NCI-H187 (cell line): ENCODE data around the gene KCNIP1.

Source experiments
- DNase-seq, 2 experiments: peaks; one replicate each; lab custom pipeline; 2025; lab: John Stamatoyannopoulos, UW

The KCNIP1 gene

GRCh38 chr5:170483701-170484458, 19.9 kb upstream of the KCNIP1 start:
- DNase-seq = no peak

- DNase-seq = no peak
Observed at GRCh38 chr5:170484459-170484831, 19.4 kb upstream of the KCNIP1 start.

GRCh38 chr5:170484847-170485615, 18.8 kb upstream of the KCNIP1 start:
- no peak for DNase-seq

- no peak for DNase-seq
Observed at GRCh38 chr5:170485616-170485911, 18.3 kb upstream of the KCNIP1 start.

- DNase-seq = no peak
Observed at GRCh38 chr5:170486371-170486770, 17.4 kb upstream of the KCNIP1 start.

GRCh38 chr5:170488570-170488969, 15.2 kb upstream of the KCNIP1 start:
- DNase-seq = no peak

- no peak for DNase-seq
Observed at GRCh38 chr5:170489199-170489598, 14.6 kb upstream of the KCNIP1 start.

- DNase-seq = no peak
Observed at GRCh38 chr5:170490381-170490780, 13.4 kb upstream of the KCNIP1 start.

- no peak for DNase-seq
Observed at GRCh38 chr5:170491479-170491878, 12.3 kb upstream of the KCNIP1 start.

- DNase-seq = no peak
Observed at GRCh38 chr5:170493028-170493820, 10.6 kb upstream of the KCNIP1 start.

GRCh38 chr5:170494041-170494440, 9.8 kb upstream of the KCNIP1 start:
- no peak for DNase-seq

- DNase-seq = no peak
Observed at GRCh38 chr5:170495825-170496661, 7.8 kb upstream of the KCNIP1 start.

GRCh38 chr5:170496662-170497028, 7.2 kb upstream of the KCNIP1 start:
- no peak for DNase-seq

- no peak for DNase-seq
Observed at GRCh38 chr5:170497311-170498038, 6.3 kb upstream of the KCNIP1 start.

GRCh38 chr5:170498811-170499351, 4.9 kb upstream of the KCNIP1 start:
- DNase-seq = no peak

- no peak for DNase-seq
Observed at GRCh38 chr5:170499621-170500020, 4.2 kb upstream of the KCNIP1 start.

GRCh38 chr5:170501361-170501760, 2.5 kb upstream of the KCNIP1 start:
- no peak for DNase-seq

- no peak for DNase-seq
Observed at GRCh38 chr5:170501931-170502330, 1.9 kb upstream of the KCNIP1 start.

GRCh38 chr5:170504616-170505266, 921 bp downstream of the KCNIP1 start:
- DNase-seq = no peak

GRCh38 chr5:170508036-170508435, 4.2 kb downstream of the KCNIP1 start:
- no peak for DNase-seq
